Measurements from ENCODE around the gene C4orf50.

DNA sequence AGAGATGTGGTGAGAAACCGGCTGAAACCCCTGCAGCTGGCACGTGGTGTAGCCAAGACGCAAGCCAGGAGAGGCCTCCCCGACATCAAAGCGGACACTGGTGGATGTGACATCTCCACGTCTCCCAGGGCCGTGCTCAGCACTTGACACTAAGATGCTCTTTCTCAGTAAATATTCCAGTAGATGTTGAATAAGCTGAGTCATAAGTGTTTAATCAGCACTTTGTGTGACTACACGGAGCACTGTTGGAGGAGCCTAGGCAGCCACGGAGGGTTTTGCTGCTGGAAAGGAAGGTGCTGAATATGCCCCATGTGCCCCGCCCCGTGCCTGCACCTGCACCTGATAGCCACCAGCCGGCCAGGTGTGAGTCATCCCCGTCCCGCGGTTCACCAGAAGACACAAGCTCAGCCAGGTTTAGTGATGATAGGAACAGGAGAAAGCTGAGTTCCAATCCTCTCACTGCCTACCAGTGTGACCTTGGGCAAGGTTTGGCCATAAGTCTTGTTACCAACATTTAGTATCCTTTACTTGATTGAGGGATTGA lies 29.0 kb upstream of the C4orf50 start:
- TF ChIP-seq, protein P1, sequence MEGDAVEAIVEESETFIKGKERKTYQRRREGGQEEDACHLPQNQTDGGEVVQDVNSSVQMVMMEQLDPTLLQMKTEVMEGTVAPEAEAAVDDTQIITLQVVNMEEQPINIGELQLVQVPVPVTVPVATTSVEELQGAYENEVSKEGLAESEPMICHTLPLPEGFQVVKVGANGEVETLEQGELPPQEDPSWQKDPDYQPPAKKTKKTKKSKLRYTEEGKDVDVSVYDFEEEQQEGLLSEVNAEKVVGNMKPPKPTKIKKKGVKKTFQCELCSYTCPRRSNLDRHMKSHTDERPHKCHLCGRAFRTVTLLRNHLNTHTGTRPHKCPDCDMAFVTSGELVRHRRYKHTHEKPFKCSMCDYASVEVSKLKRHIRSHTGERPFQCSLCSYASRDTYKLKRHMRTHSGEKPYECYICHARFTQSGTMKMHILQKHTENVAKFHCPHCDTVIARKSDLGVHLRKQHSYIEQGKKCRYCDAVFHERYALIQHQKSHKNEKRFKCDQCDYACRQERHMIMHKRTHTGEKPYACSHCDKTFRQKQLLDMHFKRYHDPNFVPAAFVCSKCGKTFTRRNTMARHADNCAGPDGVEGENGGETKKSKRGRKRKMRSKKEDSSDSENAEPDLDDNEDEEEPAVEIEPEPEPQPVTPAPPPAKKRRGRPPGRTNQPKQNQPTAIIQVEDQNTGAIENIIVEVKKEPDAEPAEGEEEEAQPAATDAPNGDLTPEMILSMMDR (conservative IDR thresholded peaks at IDR 0.05; ENCODE audit: low read depth, low read length): no peak
- TF ChIP-seq CHD1 (IDR thresholded peaks at IDR 0.05; ENCODE audit: low read depth, low read length) (no peak), MAZ (IDR thresholded peaks at IDR 0.05; ENCODE audit: borderline replicate concordance, low read depth, low read length) (no peak)

Data from IMR-90 (cell line).